VCaP (cell line): ENCODE data around the gene MYB.

Experiments used
- H3K27ac ChIP-seq: fragments of 450-650 bp; 2 replicates; pipeline ENCODE4 v1.5.1; 2017
- CTCF ChIP-seq: fragments of 450-650 bp; conservative IDR thresholded peaks from 2 replicates; pipeline ENCODE4 v1.5.1; 2017; ENCODE audit warnings: mild to moderate bottlenecking, moderate library complexity

The MYB gene

GRCh38 chr6:135179372-135179771 lies 1.7 kb upstream of the MYB start:
- TF ChIP-seq CTCF, result no peak
- H3K27ac ChIP-seq, result no peak overlapping the region

GRCh38 chr6:135179920-135180541 lies 1.1 kb upstream of the MYB start:
- no peak for TF ChIP-seq CTCF
- no peak overlapping the region for H3K27ac ChIP-seq

- H3K27ac ChIP-seq, result peak overlapping the region; percentile 59
- no peak for TF ChIP-seq CTCF
Observed at GRCh38 chr6:135181333-135182070, 394 bp downstream of the MYB start.

- TF ChIP-seq CTCF, result no peak
- peak overlapping the region; percentile 34; the same call in 1 of the 2 replicates for H3K27ac ChIP-seq
Observed at GRCh38 chr6:135182071-135183001, 1.2 kb downstream of the MYB start.

GRCh38 chr6:135183002-135183531 lies 2.0 kb downstream of the MYB start:
- TF ChIP-seq CTCF, result no peak
- H3K27ac ChIP-seq, result peak overlapping the region; percentile 34; the same call in 1 of the 2 replicates

GRCh38 chr6:135183532-135184440 lies 2.7 kb downstream of the MYB start:
- TF ChIP-seq CTCF, result peak; percentile 46
- peak overlapping the region; percentile 34; the same call in 1 of the 2 replicates for H3K27ac ChIP-seq
